Subcutaneous abdominal adipose tissue (tissue), 5 donors: Measurements from ENCODE around the gene MTTP.

Source experiments
- H3K27ac ChIP-seq: one replicate; pipeline ENCODE4 v1.7.0; 2013; ENCODE audit warnings: low read depth, mild to moderate bottlenecking, inconsistent platforms, low read length, moderate library complexity
- H3K27me3 ChIP-seq, 5 donors: one replicate each; pipeline ENCODE4 v1.7.0; 2013; ENCODE audit warnings: low read length in 5 of 5, inconsistent platforms in 1 of 5; ENCODE audit not compliant: control insufficient read depth in 5 of 5, insufficient read depth in 4 of 5
- H3K36me3 ChIP-seq, 5 donors: one replicate each; pipeline ENCODE4 v1.7.0; 2013; ENCODE audit warnings: low read length in 5 of 5; ENCODE audit not compliant: control insufficient read depth in 5 of 5, insufficient read depth in 5 of 5
- H3K4me1 ChIP-seq, 5 donors: one replicate each; pipeline ENCODE4 v1.7.0; 2013; ENCODE audit warnings: low read length in 5 of 5, mild to moderate bottlenecking in 3 of 5, moderate library complexity in 1 of 5; ENCODE audit not compliant: control insufficient read depth in 5 of 5, insufficient read depth in 5 of 5
- H3K4me3 ChIP-seq, 5 donors: one replicate each; pipeline ENCODE4 v1.7.0; 2013; ENCODE audit warnings: low read length in 5 of 5, low read depth in 1 of 5
- H3K9ac ChIP-seq, 5 donors: one replicate each; pipeline ENCODE4 v1.7.0; 2013; ENCODE audit warnings: low read length in 5 of 5, mild to moderate bottlenecking in 4 of 5, moderate library complexity in 3 of 5
- H3K9me3 ChIP-seq, 5 donors: one replicate each; pipeline ENCODE4 v1.7.0; 2013; ENCODE audit warnings: low read length in 5 of 5; ENCODE audit not compliant: control insufficient read depth in 5 of 5
- donor health status: healthy.
- donor health status: healthy.
- donor health status: healthy.
- donor health status: healthy.
- donor health status: healthy.

The MTTP gene

DNA sequence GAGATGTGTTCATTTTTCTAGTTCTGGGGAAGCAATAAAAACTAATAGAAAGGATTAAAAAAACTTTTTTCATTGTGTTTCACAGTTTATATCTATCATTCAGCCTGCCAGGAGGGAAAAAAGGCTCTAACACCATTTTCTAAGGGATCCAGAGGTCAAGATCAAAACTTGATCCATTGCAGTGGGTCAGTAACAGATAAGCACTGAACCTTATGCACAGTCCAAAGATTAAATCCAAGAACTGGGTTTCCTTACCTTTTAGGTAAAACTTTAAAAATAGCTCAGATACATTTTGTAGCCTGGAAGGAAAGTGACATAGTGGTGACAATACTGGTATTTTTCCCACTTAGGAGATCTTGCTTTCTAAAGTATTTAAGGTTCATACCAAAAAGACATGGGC lies 12.7 kb downstream of the MTTP start:
- H3K9ac ChIP-seq = no peak overlapping the region
- H3K36me3 ChIP-seq = no peaks in the 10 kb centered on the region
- H3K9me3 ChIP-seq = no peaks in the 10 kb centered on the region
- H3K27me3 ChIP-seq = no peaks in the 10 kb centered on the region
- no peak overlapping the region for H3K27ac ChIP-seq
- no peak overlapping the region for H3K4me3 ChIP-seq
- no peaks in the 10 kb centered on the region for H3K4me1 ChIP-seq

DNA sequence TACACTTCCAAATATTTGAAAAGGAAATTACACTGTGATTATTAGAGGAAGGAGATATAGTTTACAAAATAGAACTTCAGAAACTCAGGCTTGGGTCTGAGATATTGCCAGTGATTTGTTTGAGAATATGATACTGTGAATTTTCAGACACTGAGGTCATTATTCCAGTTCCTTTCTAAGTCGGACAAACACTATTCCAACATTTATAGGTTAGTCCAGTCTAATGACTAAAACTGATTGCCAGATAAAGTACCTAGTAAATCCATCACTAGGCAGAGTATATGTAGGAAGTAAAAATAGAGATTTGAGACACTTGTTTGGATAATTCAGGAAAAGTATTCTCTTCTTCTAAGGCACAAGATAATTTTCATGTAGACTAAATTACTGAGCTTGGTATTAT lies 13.2 kb downstream of the MTTP start:
- Histone ChIP-seq H3K4me1 (no peaks in the 10 kb centered on the region), H3K27ac (no peak overlapping the region), H3K27me3 (no peaks in the 10 kb centered on the region), H3K9me3 (no peaks in the 10 kb centered on the region), H3K9ac (no peak overlapping the region), H3K36me3 (no peaks in the 10 kb centered on the region), H3K4me3 (no peak overlapping the region)

- H3K27me3 ChIP-seq = no peaks in the 10 kb centered on the region
- no peak overlapping the region for H3K4me3 ChIP-seq
- H3K9me3 ChIP-seq = no peaks in the 10 kb centered on the region
- H3K9ac ChIP-seq = no peak overlapping the region
- no peak overlapping the region for H3K27ac ChIP-seq
- no peaks in the 10 kb centered on the region for H3K4me1 ChIP-seq
- no peaks in the 10 kb centered on the region for H3K36me3 ChIP-seq
Observed at GRCh38 chr4:99591757-99592156, 17.1 kb downstream of the MTTP start.

GRCh38 chr4:99593781-99594641 lies 19.4 kb downstream of the MTTP start:
- Histone ChIP-seq H3K27ac (no peak overlapping the region), H3K4me3 (no peak overlapping the region), H3K27me3 (no peaks in the 10 kb centered on the region), H3K36me3 (no peaks in the 10 kb centered on the region), H3K9ac (no peak overlapping the region), H3K4me1 (no peaks in the 10 kb centered on the region), H3K9me3 (no peaks in the 10 kb centered on the region)

DNA sequence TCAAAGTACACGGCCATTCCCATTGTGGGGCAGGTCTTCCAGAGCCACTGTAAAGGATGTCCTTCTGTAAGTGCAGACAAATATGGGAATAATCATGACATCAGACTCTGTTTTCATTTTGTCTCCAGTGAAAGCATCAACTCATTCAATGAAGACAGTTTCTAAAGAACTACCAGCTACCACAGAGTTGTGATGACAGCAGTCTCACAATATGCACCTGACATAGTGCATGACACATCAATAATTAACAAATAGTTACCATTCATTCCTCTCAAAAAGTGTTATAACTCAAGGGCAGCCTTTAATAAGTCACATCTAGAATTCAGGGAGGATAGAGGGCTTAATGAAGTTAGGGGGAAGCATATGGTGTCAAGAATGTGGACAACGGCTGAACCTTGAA lies 20.2 kb downstream of the MTTP start:
- Histone ChIP-seq H3K27me3 (no peaks in the 10 kb centered on the region), H3K9me3 (no peaks in the 10 kb centered on the region), H3K4me1 (no peaks in the 10 kb centered on the region), H3K27ac (no peak overlapping the region), H3K36me3 (no peaks in the 10 kb centered on the region), H3K9ac (no peak overlapping the region), H3K4me3 (no peak overlapping the region)

DNA sequence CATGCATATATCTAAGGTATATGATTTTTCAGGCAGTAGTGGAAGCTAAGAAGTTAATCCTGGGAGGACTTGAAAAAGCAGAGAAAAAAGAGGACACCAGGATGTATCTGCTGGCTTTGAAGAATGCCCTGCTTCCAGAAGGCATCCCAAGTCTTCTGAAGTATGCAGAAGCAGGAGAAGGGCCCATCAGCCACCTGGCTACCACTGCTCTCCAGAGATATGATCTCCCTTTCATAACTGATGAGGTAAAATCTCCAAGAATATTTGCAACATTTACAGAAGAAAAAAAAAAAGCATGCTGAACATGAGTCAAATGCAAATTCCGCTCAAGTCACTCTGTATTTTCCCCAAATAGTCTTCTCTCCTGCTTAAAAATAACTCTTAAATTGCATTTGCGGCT lies 32.1 kb downstream of the MTTP start:
- no peak overlapping the region for H3K4me3 ChIP-seq
- no peak overlapping the region for H3K27ac ChIP-seq
- H3K27me3 ChIP-seq = no peaks in the 10 kb centered on the region
- no peaks in the 10 kb centered on the region for H3K9me3 ChIP-seq
- H3K4me1 ChIP-seq = peaks cover 0 to 11% (median 5%) of the 10 kb centered on the region in 5 donors
- no peaks in the 10 kb centered on the region for H3K36me3 ChIP-seq
- no peak overlapping the region for H3K9ac ChIP-seq

- peaks cover 0 to 11% (median 5%) of the 10 kb centered on the region in 5 donors for H3K4me1 ChIP-seq
- H3K4me3 ChIP-seq = no peak overlapping the region
- H3K9me3 ChIP-seq = no peaks in the 10 kb centered on the region
- no peaks in the 10 kb centered on the region for H3K27me3 ChIP-seq
- no peak overlapping the region for H3K27ac ChIP-seq
- no peak overlapping the region for H3K9ac ChIP-seq
- no peaks in the 10 kb centered on the region for H3K36me3 ChIP-seq
Observed at GRCh38 chr4:99608417-99608816, 33.8 kb downstream of the MTTP start.

- Histone ChIP-seq H3K27me3 (no peaks in the 10 kb centered on the region), H3K4me3 (peak overlapping the region in 4 of 5 donors; percentile 6 to 34 (median 20)), H3K36me3 (no peaks in the 10 kb centered on the region), H3K9me3 (no peaks in the 10 kb centered on the region), H3K27ac (no peak overlapping the region), H3K9ac (peak overlapping the region in 2 of 5 donors; percentile 17 to 22), H3K4me1 (peaks cover 0 to 11% (median 5%) of the 10 kb centered on the region in 5 donors)
Observed at GRCh38 chr4:99610605-99611175, 36.1 kb downstream of the MTTP start.

GRCh38 chr4:99612281-99612680 lies 37.7 kb downstream of the MTTP start:
- Histone ChIP-seq H3K4me1 (peaks cover 0 to 11% (median 5%) of the 10 kb centered on the region in 5 donors), H3K27ac (no peak overlapping the region), H3K36me3 (no peaks in the 10 kb centered on the region), H3K9ac (no peak overlapping the region), H3K9me3 (no peaks in the 10 kb centered on the region), H3K27me3 (no peaks in the 10 kb centered on the region), H3K4me3 (no peak overlapping the region)

- no peaks in the 10 kb centered on the region for H3K9me3 ChIP-seq
- no peak overlapping the region for H3K27ac ChIP-seq
- no peaks in the 10 kb centered on the region for H3K27me3 ChIP-seq
- H3K4me1 ChIP-seq = peaks cover 0 to 11% (median 5%) of the 10 kb centered on the region in 5 donors
- no peaks in the 10 kb centered on the region for H3K36me3 ChIP-seq
- H3K9ac ChIP-seq = no peak overlapping the region
- no peak overlapping the region for H3K4me3 ChIP-seq
Observed at GRCh38 chr4:99612704-99613103, 38.1 kb downstream of the MTTP start.
